DOHH2 (cell line): ENCODE measurements around the gene IL13RA1.

Experiments used
- H3F3A ChIP-seq: fragments of 200-600 bp; sonication (generic), shearing (Covaris generic); 2 replicates; pipeline ENCODE4 v1.6.0; 2016; ENCODE audit warnings: antibody characterized with exemption, mild to moderate bottlenecking; ENCODE audit not compliant: control insufficient read depth, insufficient read depth
- H3K27ac ChIP-seq: fragments of 200-600 bp; sonication (generic); 2 replicates; pipeline ENCODE4 v1.5.1; 2014; ENCODE audit warnings: low read depth, mild to moderate bottlenecking, low read length, moderate library complexity
- H3K27me3 ChIP-seq: fragments of 200-600 bp; sonication (generic); 2 replicates; pipeline ENCODE4 v1.6.1; 2014; ENCODE audit warnings: mild to moderate bottlenecking, low read length, mixed read lengths; ENCODE audit not compliant: control insufficient read depth
- H3K36me3 ChIP-seq: fragments of 200-600 bp; sonication (generic); 2 replicates; pipeline ENCODE4 v1.6.1; 2014; ENCODE audit warnings: mild to moderate bottlenecking, low read length, moderate library complexity, mixed read lengths; ENCODE audit not compliant: control insufficient read depth
- H3K4me1 ChIP-seq: fragments of 200-600 bp; sonication (generic); 2 replicates; pipeline ENCODE4 v1.6.1; 2014; ENCODE audit warnings: mild to moderate bottlenecking, low read length, mixed read lengths; ENCODE audit not compliant: control insufficient read depth
- H3K4me2 ChIP-seq: fragments of 200-600 bp; sonication (generic); 2 replicates; pipeline ENCODE4 v1.6.0; 2014; ENCODE audit warnings: mild to moderate bottlenecking, low read length, moderate library complexity
- H3K4me3 ChIP-seq: fragments of 200-600 bp; sonication (generic); 2 replicates; pipeline ENCODE4 v1.5.1; 2014; ENCODE audit warnings: mild to moderate bottlenecking, low read length, mixed read lengths
- H3K79me2 ChIP-seq: fragments of 200-600 bp; sonication (generic); 2 replicates; pipeline ENCODE4 v1.6.1; 2014; ENCODE audit warnings: mild to moderate bottlenecking, low read length, mixed read lengths; ENCODE audit not compliant: control insufficient read depth
- H3K9me2 ChIP-seq: fragments of 200-600 bp; sonication (generic); replicated peaks from 2 replicates; pipeline ENCODE4 v1.6.1; 2014; ENCODE audit warnings: mild to moderate bottlenecking, low read length, mixed read lengths; ENCODE audit not compliant: control insufficient read depth
- H3K9me3 ChIP-seq: fragments of 200-600 bp; sonication (generic); 2 replicates; pipeline ENCODE4 v1.6.1; 2014; ENCODE audit warnings: antibody characterized with exemption, low read length, mixed read lengths; ENCODE audit not compliant: control insufficient read depth, insufficient read depth
- H4K20me1 ChIP-seq: fragments of 200-600 bp; sonication (generic); 2 replicates; pipeline ENCODE4 v1.6.0; 2014; ENCODE audit warnings: low read depth, mild to moderate bottlenecking, antibody characterized with exemption, low read length, moderate library complexity; ENCODE audit not compliant: control insufficient read depth, insufficient read depth
- CTCF ChIP-seq: fragments of 200-600 bp; sonication (generic); IDR thresholded peaks from one replicate; pipeline ENCODE4 v1.5.1; 2014; ENCODE audit warnings: antibody characterized with exemption, mild to moderate bottlenecking, low read depth, low read length; ENCODE audit not compliant: poor library complexity, severe bottlenecking
- EZH2phosphoT487 ChIP-seq: fragments of 200-600 bp; sonication (generic); IDR thresholded peaks from 2 replicates; pipeline ENCODE4 v1.6.1; 2017; ENCODE audit warnings: borderline replicate concordance, mild to moderate bottlenecking, antibody characterized with exemption, low read length, moderate library complexity, mixed read lengths

The IL13RA1 gene

GRCh38 chrX:118780911-118781310 lies 53.5 kb downstream of the IL13RA1 start:
- Histone ChIP-seq H4K20me1 (no peaks in the 10 kb centered on the region), H3K4me2 (no peak overlapping the region), H3K4me3 (no peak overlapping the region), H3K79me2 (no peaks in the 10 kb centered on the region), H3K27me3 (no peaks in the 10 kb centered on the region), H3K9me3 (no peaks in the 10 kb centered on the region), H3F3A (no peaks in the 10 kb centered on the region), H3K36me3 (no peaks in the 10 kb centered on the region), H3K9me2 (no peaks in the 10 kb centered on the region), H3K4me1 (no peaks in the 10 kb centered on the region), H3K27ac (no peak overlapping the region)
- no peak for TF ChIP-seq CTCF
- TF ChIP-seq EZH2phosphoT487: no peak

GRCh38 chrX:118795528-118796280 lies 68.3 kb downstream of the IL13RA1 start:
- H3K9me3 ChIP-seq: no peaks in the 10 kb centered on the region
- H3K9me2 ChIP-seq: no peaks in the 10 kb centered on the region
- H4K20me1 ChIP-seq: no peaks in the 10 kb centered on the region
- no peaks in the 10 kb centered on the region for H3K27me3 ChIP-seq
- TF ChIP-seq CTCF (no peak), EZH2phosphoT487 (no peak)
- no peak overlapping the region for H3K4me3 ChIP-seq
- no peaks in the 10 kb centered on the region for H3K79me2 ChIP-seq
- H3K27ac ChIP-seq: no peak overlapping the region
- no peaks in the 10 kb centered on the region for H3F3A ChIP-seq
- no peaks in the 10 kb centered on the region for H3K36me3 ChIP-seq
- H3K4me1 ChIP-seq: no peaks in the 10 kb centered on the region
- H3K4me2 ChIP-seq: no peak overlapping the region

- Histone ChIP-seq H3F3A (no peaks in the 10 kb centered on the region), H3K4me1 (no peaks in the 10 kb centered on the region), H3K27me3 (no peaks in the 10 kb centered on the region), H3K27ac (no peak overlapping the region), H3K79me2 (no peaks in the 10 kb centered on the region), H3K4me2 (no peak overlapping the region), H3K36me3 (no peaks in the 10 kb centered on the region), H3K4me3 (no peak overlapping the region), H3K9me2 (no peaks in the 10 kb centered on the region), H3K9me3 (no peaks in the 10 kb centered on the region), H4K20me1 (no peaks in the 10 kb centered on the region)
- no peak for TF ChIP-seq CTCF
- no peak for TF ChIP-seq EZH2phosphoT487
Observed at GRCh38 chrX:118802857-118803256, 75.5 kb downstream of the IL13RA1 start.
